HL-60/S4 (cell line): ENCODE data around the gene ARHGAP45.

ENCODE experiments used
- in situ Hi-C: fragments of 300-500 bp; cut with MboI; formaldehyde crosslinking; loops from 2 replicates; pipeline ENCODE4 v1.14.3; 2022; ENCODE audit warnings: low sequenced_read_pairs

ARHGAP45 gene

DNA sequence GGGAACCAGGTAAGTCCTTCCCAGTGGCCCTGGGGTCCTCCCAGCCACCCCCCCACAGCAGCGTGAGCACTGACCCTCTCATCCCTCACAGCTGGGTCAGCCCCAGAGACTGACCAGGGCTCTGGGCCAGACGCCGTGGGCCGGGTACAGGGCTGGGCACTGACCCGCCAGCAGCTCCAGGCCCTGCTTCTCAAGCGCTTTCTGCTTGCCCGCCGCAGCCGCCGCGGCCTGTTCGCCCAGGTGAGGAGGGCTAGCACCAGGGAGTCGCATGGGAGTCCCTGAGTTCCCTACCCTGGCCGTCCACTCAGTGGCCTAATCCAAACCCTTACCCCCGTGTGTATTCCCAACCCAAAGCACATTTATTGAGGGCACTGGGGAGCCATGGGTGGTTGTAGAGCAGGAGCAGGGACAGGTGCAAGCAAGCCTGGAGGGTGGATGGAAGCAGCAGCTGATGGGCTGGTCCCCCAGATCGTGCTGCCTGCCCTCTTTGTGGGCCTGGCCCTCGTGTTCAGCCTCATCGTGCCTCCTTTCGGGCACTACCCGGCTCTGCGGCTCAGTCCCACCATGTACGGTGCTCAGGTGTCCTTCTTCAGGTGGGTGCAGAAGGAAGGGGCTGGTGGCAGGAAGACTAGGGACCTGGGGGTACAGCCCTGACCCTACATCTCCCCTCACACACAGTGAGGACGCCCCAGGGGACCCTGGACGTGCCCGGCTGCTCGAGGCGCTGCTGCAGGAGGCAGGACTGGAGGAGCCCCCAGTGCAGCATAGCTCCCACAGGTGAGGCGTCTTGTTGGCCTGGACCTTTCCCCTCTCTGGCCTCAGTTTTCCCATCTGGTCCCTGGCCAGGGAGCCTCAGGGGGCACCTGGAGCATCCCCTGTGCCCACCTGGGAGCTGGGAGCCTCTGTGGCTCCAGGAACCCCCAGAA lies 12.6 kb upstream of the ARHGAP45 start:
- in situ Hi-C loops = no loop called here

- in situ Hi-C loops = no loop called here
Observed at GRCh38 chr19:1055028-1055425, 11.9 kb upstream of the ARHGAP45 start.

- in situ Hi-C loops = no loop called here
Observed at GRCh38 chr19:1055886-1056620, 10.9 kb upstream of the ARHGAP45 start.

DNA sequence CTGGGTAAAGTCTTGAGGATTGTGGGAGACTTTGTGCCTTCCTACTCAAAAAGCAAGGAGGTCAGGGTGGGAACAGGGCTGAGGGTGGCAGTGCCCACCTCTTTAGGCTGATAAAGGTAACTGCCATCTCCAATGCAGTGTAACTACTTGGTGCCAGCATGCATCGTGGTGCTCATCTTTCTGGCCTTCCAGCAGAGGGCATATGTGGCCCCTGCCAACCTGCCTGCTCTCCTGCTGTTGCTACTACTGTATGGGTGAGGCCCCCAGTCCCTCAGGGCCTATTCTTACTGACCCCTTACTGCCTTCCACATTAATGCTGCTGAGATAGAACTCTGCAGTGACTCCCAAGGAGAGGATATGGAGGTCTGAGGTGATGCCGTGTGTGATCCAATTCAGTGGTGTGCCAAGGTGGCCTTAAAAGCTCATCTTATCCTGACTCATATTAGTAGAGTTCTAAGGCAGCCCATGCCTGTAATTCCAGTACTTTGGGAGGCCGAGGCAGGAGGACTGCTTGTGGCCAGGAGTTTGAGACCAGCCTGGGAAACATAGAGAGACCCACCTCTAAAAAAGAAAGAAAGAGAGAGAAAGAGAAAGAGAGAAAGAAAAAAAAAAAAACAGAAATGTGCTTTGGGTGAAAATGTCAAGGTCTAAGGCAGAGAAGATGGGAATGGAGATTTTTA lies 9.7 kb upstream of the ARHGAP45 start:
- in situ Hi-C loops = no loop called here

GRCh38 chr19:1058112-1058511 lies 8.9 kb upstream of the ARHGAP45 start:
- in situ Hi-C loops = no loop called here

- in situ Hi-C loops = no loop called here
Observed at GRCh38 chr19:1060689-1061088, 6.3 kb upstream of the ARHGAP45 start.

DNA sequence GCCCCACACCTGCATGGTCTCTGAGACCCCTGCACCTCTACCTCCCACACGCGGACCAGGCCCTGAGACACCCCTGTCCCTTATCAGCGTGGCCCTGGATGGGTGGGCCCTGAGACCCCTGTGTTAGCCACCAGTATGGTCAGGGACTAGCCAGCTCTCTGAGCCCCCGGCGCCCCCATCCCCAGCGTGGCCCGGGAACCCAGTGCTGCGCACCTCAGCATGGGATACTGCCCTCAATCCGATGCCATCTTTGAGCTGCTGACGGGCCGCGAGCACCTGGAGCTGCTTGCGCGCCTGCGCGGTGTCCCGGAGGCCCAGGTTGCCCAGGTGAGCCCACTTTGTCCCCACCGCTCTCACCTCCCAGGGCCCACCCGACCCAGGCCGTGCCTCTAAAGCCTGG lies 5.0 kb upstream of the ARHGAP45 start:
- in situ Hi-C loops = no loop called here

DNA sequence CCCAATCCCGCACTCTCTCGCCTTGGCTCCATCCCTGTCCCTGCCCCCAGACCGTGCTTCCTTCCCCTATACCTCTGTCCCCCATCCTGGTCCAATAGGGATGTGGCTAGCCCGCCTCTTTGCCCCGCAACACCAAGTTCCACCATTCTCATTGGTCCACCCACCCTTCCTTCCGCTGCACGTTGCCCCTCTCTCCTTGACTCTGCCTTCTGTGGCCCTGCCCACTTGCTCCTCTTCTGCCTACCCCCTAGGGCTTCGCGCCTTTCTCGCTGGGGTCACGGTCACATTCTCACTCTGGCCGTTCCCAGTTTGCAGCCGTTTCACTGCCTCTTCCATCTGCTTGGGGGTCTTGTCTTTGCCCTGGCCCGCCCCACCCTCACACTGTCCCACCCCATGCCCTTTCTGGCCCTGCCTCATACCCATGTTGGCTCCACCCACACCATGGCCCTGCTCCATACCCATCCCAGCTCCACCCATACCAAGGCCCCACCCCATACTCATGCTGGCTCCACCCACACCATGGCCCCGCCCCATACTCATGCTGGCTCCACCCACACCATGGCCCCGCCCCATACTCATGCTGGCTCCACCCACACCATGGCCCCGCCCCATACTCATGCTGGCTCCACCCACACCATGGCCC lies 4.5 kb upstream of the ARHGAP45 start:
- in situ Hi-C loops = no loop called here

DNA sequence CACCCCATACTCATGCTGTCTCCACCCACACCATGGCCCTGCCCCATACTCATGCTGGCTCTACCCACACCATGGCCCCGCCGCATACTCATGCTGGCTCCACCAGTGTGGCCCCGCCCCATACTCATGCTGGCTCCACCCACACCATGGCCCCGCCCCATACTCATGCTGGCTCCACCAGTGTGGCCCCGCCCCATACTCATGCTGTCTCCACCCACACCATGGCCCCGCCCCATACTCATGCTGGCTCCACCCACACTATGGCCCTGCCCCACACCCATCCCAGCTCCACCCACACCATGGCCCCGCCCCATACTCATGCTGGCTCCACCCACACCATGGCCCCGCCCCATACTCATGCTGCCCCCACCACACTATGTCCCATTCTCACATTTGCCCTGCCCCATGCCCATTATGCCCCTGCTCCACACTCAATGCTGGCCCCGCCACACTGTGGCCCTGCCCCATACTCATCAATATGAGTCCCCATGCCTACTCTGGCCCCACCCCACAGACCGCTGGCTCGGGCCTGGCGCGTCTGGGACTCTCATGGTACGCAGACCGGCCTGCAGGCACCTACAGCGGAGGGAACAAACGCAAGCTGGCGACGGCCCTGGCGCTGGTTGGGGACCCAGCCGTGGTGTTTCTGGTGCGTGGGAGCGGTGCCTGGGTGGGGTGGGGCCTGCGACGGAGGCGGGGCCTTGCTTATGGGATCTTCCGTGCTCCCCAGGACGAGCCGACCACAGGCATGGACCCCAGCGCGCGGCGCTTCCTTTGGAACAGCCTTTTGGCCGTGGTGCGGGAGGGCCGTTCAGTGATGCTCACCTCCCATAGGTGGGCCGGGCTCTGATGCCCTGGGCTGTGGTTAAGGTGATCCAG lies 3.7 kb upstream of the ARHGAP45 start:
- in situ Hi-C loops = no loop called here

DNA sequence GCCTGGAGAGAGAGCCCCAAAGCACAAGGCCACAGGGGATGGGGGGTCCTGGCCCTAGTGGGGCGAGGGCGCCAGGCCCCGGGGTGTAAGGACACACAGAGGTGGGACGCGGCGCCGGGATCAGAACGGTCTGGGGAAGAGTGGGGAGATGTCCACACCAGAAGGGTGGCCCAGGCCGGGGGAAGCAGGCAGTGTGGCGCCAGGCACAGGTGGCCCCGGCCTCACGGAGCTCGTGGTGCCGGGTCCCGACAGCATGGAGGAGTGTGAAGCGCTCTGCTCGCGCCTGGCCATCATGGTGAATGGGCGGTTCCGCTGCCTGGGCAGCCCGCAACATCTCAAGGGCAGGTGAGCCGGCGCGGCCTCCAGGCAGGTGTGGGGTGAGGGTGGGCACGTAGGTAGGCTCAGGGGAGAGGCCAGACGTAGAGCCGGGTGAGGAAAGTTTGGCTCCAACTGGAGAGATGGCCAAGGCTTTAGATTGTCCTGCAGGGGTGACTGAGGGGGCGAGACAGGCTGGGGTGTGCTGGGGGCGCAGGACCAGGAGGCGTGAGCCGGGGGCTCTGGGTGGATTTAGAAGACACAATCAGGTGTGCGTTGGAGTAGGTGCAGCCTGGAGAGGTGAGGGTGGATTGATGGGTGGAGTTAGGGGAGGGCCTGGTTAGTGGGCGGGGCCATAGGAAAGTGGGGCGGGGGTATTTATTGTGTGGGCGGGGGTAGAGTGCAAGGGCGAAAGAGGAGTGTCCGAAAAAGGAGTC lies 2.9 kb upstream of the ARHGAP45 start:
- in situ Hi-C loops = no loop called here

DNA sequence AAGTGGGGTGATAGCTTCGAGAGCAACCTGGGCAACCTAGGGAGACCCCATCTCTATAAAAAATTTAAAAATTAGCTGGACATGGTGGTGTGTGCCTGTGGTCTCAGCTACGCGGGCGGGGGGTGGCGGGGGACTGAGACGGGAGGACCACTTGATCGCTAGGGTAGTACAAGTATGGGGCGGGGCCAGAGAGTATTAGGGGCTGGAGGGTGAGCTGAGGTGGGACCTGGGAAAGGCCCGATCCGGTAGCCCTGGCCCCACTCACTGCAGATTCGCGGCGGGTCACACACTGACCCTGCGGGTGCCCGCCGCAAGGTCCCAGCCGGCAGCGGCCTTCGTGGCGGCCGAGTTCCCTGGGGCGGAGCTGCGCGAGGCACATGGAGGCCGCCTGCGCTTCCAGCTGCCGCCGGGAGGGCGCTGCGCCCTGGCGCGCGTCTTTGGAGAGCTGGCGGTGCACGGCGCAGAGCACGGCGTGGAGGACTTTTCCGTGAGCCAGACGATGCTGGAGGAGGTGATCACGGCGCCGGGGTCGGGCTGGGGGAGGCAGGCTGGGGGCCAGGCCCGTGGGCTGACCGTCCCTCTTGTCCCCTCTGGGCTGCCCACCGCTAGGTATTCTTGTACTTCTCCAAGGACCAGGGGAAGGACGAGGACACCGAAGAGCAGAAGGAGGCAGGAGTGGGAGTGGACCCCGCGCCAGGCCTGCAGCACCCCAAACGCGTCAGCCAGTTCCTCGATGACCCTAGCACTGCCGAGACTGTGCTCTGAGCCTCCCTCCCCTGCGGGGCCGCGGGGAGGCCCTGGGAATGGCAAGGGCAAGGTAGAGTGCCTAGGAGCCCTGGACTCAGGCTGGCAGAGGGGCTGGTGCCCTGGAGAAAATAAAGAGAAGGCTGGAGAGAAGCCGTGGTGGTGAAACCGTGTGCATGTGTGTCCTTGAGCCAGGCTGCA lies 2.0 kb upstream of the ARHGAP45 start:
- in situ Hi-C loops = no loop called here

DNA sequence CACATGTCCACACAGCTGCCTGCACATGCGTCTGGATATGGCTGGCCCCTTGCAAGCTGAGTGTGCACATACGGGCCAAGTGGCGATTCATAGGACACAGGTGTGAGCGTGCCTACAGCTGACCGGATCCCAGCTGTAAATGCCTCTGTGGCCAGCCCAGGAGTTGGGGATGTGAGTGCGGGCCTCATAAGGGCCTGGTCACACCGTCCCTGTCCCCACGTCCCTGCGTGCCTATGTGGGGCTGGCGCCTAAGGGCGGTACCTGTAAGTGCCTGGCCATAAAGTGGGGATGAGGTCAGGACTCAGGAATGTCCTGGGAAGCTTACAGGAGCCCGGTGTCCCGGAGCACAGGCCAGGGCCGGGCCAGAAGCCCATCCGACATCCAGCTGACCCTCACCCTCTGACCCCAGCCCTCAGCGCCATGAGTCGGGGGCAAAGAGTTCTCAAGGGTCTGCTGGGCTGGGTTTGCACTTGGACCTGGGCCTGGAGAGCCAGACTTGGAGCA lies 1.3 kb upstream of the ARHGAP45 start:
- in situ Hi-C loops = no loop called here

DNA sequence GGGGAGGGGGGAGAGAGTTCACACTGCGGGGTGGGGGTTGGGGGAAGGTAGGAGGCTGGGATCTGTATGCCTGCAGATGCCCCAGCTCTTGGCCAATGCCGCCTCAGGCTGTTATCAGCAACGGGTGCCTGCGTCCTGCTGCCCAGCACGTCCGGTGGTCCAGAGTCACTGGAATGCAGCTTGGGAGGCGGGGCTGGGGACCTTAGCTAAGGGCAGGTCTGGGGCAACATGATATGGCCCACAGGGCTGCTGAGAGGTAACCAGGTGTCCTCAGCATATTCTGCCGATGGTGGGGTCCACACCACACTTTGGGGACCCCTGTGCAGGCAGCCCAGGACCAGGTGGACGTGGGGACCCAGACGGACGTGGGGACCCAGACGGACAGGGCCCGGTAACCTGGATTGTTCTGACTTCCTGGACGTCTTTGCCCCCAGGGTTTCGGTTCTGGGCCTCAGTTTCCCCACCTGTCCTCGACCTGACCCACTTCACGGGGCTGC lies 668 bp upstream of the ARHGAP45 start:
- in situ Hi-C loops = no loop called here

- in situ Hi-C loops = no loop called here
Observed at GRCh38 chr19:1067341-1067957, 482 bp downstream of the ARHGAP45 start.

GRCh38 chr19:1068009-1069001 lies 1.3 kb downstream of the ARHGAP45 start:
- in situ Hi-C loops = no loop called here
